Left forelimb (tissue), 1 donor: ENCODE results near the gene GAS2L2.

Experiments
- DNase-seq: peaks from one replicate; pipeline ENCODE4 v3.0.0-alpha.2; 2018; ENCODE audit warnings: low spot score

The GAS2L2 gene

GRCh38 chr17:35745749-35746320, 7.2 kb downstream of the GAS2L2 start:
- DNase-seq = no peak

- no peak for DNase-seq
Measured at GRCh38 chr17:35745246-35745645, 7.8 kb downstream of the GAS2L2 start.

GRCh38 chr17:35744830-35745229, 8.2 kb downstream of the GAS2L2 start:
- no peak for DNase-seq

- no peak for DNase-seq
Measured at GRCh38 chr17:35743626-35744328, 9.3 kb downstream of the GAS2L2 start.

- no peak for DNase-seq
Measured at GRCh38 chr17:35742896-35743477, 10.1 kb downstream of the GAS2L2 start.

GRCh38 chr17:35742496-35742895, 10.5 kb downstream of the GAS2L2 start:
- DNase-seq = no peak

GRCh38 chr17:35740997-35741931, 11.8 kb downstream of the GAS2L2 start:
- DNase-seq = no peak

- no peak for DNase-seq
Measured at GRCh38 chr17:35740216-35740615, 12.8 kb downstream of the GAS2L2 start.

- DNase-seq = no peak
Measured at GRCh38 chr17:35738519-35739133, 14.4 kb downstream of the GAS2L2 start.

GRCh38 chr17:35736236-35736635, 16.8 kb downstream of the GAS2L2 start:
- DNase-seq = no peak

GRCh38 chr17:35735036-35735805, 17.8 kb downstream of the GAS2L2 start:
- no peak for DNase-seq

- DNase-seq = no peak
Measured at GRCh38 chr17:35734396-35734795, 18.6 kb downstream of the GAS2L2 start.

- DNase-seq = no peak
Measured at GRCh38 chr17:35733366-35733765, 19.7 kb downstream of the GAS2L2 start.

GRCh38 chr17:35732806-35733136, 20.3 kb downstream of the GAS2L2 start:
- DNase-seq = no peak

GRCh38 chr17:35731917-35732805, 20.9 kb downstream of the GAS2L2 start:
- DNase-seq = no peak

- DNase-seq = no peak
Measured at GRCh38 chr17:35731239-35731916, 21.7 kb downstream of the GAS2L2 start, which contains the start of gene RASL10B. TSS of gene RASL10B (plus strand) at chr17:35731639. CDS start at chr17:35735185, 3,546 bp downstream.

GRCh38 chr17:35730400-35731005, 22.5 kb downstream of the GAS2L2 start:
- DNase-seq = no peak

GRCh38 chr17:35729405-35729833, 23.6 kb downstream of the GAS2L2 start:
- no peak for DNase-seq

GRCh38 chr17:35728551-35728950, 24.5 kb downstream of the GAS2L2 start:
- DNase-seq = no peak
